ENCODE measurements around the gene MMP19.

DNA sequence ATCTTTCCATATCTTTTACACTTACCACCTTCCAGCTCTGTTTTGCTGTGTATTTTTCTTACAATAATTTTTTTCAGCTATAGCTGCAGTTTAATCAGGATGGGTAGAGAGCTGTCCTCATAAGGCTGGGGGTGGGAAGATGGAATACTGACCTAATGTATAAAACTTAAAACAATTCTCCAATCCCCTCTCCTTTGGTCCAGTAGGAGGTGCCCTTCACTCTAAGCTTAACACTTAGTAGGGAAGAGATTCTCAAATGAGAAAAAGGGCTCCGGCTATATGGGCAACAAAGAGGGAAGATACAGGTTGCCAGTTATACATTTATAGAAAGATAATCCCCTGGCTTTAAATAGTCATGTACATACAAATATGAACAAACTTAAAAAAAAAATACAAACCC lies 22.1 kb downstream of the MMP19 start:
- TF ChIP-seq POLR2AphosphoS5 (IDR thresholded peaks at IDR 0.05; ENCODE audit: low read depth, low read length), result no peak
- TF ChIP-seq TAF1 (IDR thresholded peaks at IDR 0.05; ENCODE audit: borderline replicate concordance, insufficient read depth, low read length), result no peak
- TF ChIP-seq FOXP2 (optimal IDR thresholded peaks at IDR 0.05; ENCODE audit: borderline replicate concordance, extremely low read depth, extremely low read length, insufficient read depth), result no peak
- TF ChIP-seq, protein P1, sequence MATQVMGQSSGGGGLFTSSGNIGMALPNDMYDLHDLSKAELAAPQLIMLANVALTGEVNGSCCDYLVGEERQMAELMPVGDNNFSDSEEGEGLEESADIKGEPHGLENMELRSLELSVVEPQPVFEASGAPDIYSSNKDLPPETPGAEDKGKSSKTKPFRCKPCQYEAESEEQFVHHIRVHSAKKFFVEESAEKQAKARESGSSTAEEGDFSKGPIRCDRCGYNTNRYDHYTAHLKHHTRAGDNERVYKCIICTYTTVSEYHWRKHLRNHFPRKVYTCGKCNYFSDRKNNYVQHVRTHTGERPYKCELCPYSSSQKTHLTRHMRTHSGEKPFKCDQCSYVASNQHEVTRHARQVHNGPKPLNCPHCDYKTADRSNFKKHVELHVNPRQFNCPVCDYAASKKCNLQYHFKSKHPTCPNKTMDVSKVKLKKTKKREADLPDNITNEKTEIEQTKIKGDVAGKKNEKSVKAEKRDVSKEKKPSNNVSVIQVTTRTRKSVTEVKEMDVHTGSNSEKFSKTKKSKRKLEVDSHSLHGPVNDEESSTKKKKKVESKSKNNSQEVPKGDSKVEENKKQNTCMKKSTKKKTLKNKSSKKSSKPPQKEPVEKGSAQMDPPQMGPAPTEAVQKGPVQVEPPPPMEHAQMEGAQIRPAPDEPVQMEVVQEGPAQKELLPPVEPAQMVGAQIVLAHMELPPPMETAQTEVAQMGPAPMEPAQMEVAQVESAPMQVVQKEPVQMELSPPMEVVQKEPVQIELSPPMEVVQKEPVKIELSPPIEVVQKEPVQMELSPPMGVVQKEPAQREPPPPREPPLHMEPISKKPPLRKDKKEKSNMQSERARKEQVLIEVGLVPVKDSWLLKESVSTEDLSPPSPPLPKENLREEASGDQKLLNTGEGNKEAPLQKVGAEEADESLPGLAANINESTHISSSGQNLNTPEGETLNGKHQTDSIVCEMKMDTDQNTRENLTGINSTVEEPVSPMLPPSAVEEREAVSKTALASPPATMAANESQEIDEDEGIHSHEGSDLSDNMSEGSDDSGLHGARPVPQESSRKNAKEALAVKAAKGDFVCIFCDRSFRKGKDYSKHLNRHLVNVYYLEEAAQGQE (IDR thresholded peaks at IDR 0.05; ENCODE audit: insufficient read depth in 1 of 2, low read depth in 2 of 2, low read length in 2 of 2), result no peak
- no peak for TF ChIP-seq SIN3A (IDR thresholded peaks at IDR 0.05; ENCODE audit: borderline replicate concordance, insufficient read depth, low read length)
